Caco-2 (cell line): ENCODE measurements around the gene EDN2. TPM values are rescaled to one million over a fixed set of nuclear protein-coding genes. Genes with fewer than 3 reads are reported as not detected.

ENCODE experiments used
- BruUV-seq: library from RNA; stranded (reverse); fragments of 400-500 nt; replicated peaks from 2 replicates; lab custom pipeline; 2021; lab: Mats Ljungman, UMichigan
- CTCF ChIA-PET: fragments of 300-600 bp; sonication (Branson Sonifier 250); formaldehyde crosslinking; loops from one replicate; lab custom pipeline; 2022; ENCODE audit warnings: antibody characterized with exemption; lab: Charles Lee
- POLR2A ChIA-PET: fragments of 300-600 bp; sonication (Branson Sonifier 250); formaldehyde crosslinking; loops from one replicate; lab custom pipeline; 2022; ENCODE audit warnings: antibody characterized with exemption; lab: Charles Lee
- DNase-seq, 2 experiments: peaks; one replicate each; pipeline versions ENCODE4 v3.0.0 to v3.0.0-alpha.2; 2020 to 2022
- H3K27me3 ChIP-seq: replicated peaks from 2 replicates; pipeline ENCODE4 v1.6.0; 2011; ENCODE audit warnings: low read length; ENCODE audit not compliant: control insufficient read depth, insufficient read depth
- H3K36me3 ChIP-seq: 2 replicates; pipeline ENCODE4 v1.5.1; 2011; ENCODE audit warnings: low read length; ENCODE audit not compliant: control insufficient read depth, insufficient read depth
- H3K4me1 ChIP-seq: fragments of 250-450 bp; sonication (Bioruptor Pico); 2 replicates; pipeline ENCODE4 v1.5.1; 2020; ENCODE audit warnings: mild to moderate bottlenecking
- H3K4me3 ChIP-seq: 2 replicates; pipeline ENCODE4 v1.5.1; 2011; ENCODE audit warnings: low read depth, mild to moderate bottlenecking, control low read depth, low read length
- H3K9me3 ChIP-seq: fragments of 250-450 bp; sonication (Bioruptor Pico); 2 replicates; pipeline ENCODE4 v1.5.1; 2020; ENCODE audit warnings: mild to moderate bottlenecking, moderate library complexity
- H3K27ac Mint-ChIP-seq: one replicate; pipeline ENCODE4 v1.8.0; 2022; ENCODE audit warnings: mixed read lengths; ENCODE audit not compliant: unreplicated experiment
- H3K27me3 Mint-ChIP-seq: one replicate; pipeline ENCODE4 v1.8.0; 2022; ENCODE audit warnings: mixed read lengths; ENCODE audit not compliant: insufficient read depth, unreplicated experiment
- H3K36me3 Mint-ChIP-seq: one replicate; pipeline ENCODE4 v1.8.0; 2022; ENCODE audit warnings: mild to moderate bottlenecking, mixed read lengths; ENCODE audit not compliant: insufficient read depth, unreplicated experiment
- H3K4me1 Mint-ChIP-seq: one replicate; pipeline ENCODE4 v1.8.0; 2022; ENCODE audit warnings: low read depth, mixed read lengths; ENCODE audit not compliant: unreplicated experiment
- H3K4me3 Mint-ChIP-seq: one replicate; pipeline ENCODE4 v1.8.0; 2022; ENCODE audit warnings: mild to moderate bottlenecking, moderate library complexity, mixed read lengths; ENCODE audit not compliant: unreplicated experiment
- H3K9me3 Mint-ChIP-seq: one replicate; pipeline ENCODE4 v1.8.0; 2022; ENCODE audit warnings: mixed read lengths; ENCODE audit not compliant: unreplicated experiment
- CTCF ChIP-seq, 2 experiments: fragments of 200-600 bp in 1 of 2; IDR thresholded peaks; 1 replicate in 1 of 2; 2 replicates in 1 of 2; pipeline versions ENCODE4 v1.5.1 to v1.8.0; 2011 to 2022; ENCODE audit warnings: antibody characterized with exemption in 1 of 2, control low read depth in 1 of 2, inconsistent platforms in 1 of 2, low read depth in 1 of 2, low read length in 1 of 2, mild to moderate bottlenecking in 1 of 2, moderate library complexity in 1 of 2; ENCODE audit not compliant: insufficient read depth in 1 of 2, severe bottlenecking in 1 of 2, unreplicated experiment in 1 of 2
- intact Hi-C: fragments of 100-400 bp; cut with micrococcal nuclease; formaldehyde crosslinking; loops from one replicate; pipeline ENCODE4 v1.10.0; 2022; ENCODE audit not compliant: unreplicated experiment
- total RNA-seq: library from RNA; stranded (reverse); gene quantifications from 2 replicates; pipeline ENCODE4 v1.2.3, GENCODE V29; 2022

EDN2 gene
- total RNA-seq, 1 experiment from 2014 or later, result not detected

- no peaks in the 10 kb centered on the region for H3K4me1 Mint-ChIP-seq
- Histone ChIP-seq H3K9me3 (no peaks in the 10 kb centered on the region), H3K27me3 (no peaks in the 10 kb centered on the region), H3K4me1 (0 out of 2 replicates have a peak, but pooled peaks cover 7% of the 10 kb centered on the region), H3K4me3 (no peak overlapping the region), H3K36me3 (no peaks in the 10 kb centered on the region)
- no peak for DNase-seq
- no TSS peak for BruUV-seq
- no peak overlapping the region for H3K4me3 Mint-ChIP-seq
- H3K27me3 Mint-ChIP-seq, result no peaks in the 10 kb centered on the region
- CTCF ChIA-PET, result interaction anchor here (0.6 kb wide), 1 partner anchor 328 kb away, joined by 3 read pairs; no protein-coding TSS in a partner anchor
- POLR2A ChIA-PET, result no interaction called here
- intact Hi-C loops, result no loop called here
- TF ChIP-seq CTCF (IDR thresholded peaks at IDR 0.05; ENCODE audit: insufficient read depth in 1 of 2, low read depth in 1 of 2, low read length in 1 of 2, severe bottlenecking in 1 of 2, unreplicated experiment in 1 of 2), result no peak
- no peaks in the 10 kb centered on the region for H3K36me3 Mint-ChIP-seq
- no peaks in the 10 kb centered on the region for H3K9me3 Mint-ChIP-seq
- H3K27ac Mint-ChIP-seq, result no peak overlapping the region
Measured at GRCh38 chr1:41475859-41476567, 8.5 kb downstream of the EDN2 start.

GRCh38 chr1:41475346-41475745, 9.1 kb downstream of the EDN2 start:
- no peak overlapping the region for H3K4me3 ChIP-seq
- H3K4me1 ChIP-seq, result 0 out of 2 replicates have a peak, but pooled peaks cover 7% of the 10 kb centered on the region
- ChIA-PET CTCF (no interaction called here), POLR2A (no interaction called here)
- H3K36me3 ChIP-seq, result no peaks in the 10 kb centered on the region
- Mint-ChIP-seq H3K36me3 (no peaks in the 10 kb centered on the region), H3K9me3 (no peaks in the 10 kb centered on the region), H3K27me3 (no peaks in the 10 kb centered on the region), H3K27ac (no peak overlapping the region), H3K4me1 (no peaks in the 10 kb centered on the region), H3K4me3 (no peak overlapping the region)
- no peaks in the 10 kb centered on the region for H3K27me3 ChIP-seq
- no peak for TF ChIP-seq CTCF (IDR thresholded peaks at IDR 0.05; ENCODE audit: insufficient read depth in 1 of 2, low read depth in 1 of 2, low read length in 1 of 2, severe bottlenecking in 1 of 2, unreplicated experiment in 1 of 2)
- no peak for DNase-seq
- no peaks in the 10 kb centered on the region for H3K9me3 ChIP-seq
- intact Hi-C loops, result no loop called here
- BruUV-seq, result no TSS peak

GRCh38 chr1:41474490-41475271, 9.8 kb downstream of the EDN2 start:
- POLR2A ChIA-PET, result no interaction called here
- CTCF ChIA-PET, result no interaction called here

More at GRCh38 chr1:41474490-41475271, 9.8 kb downstream of the EDN2 start:
- no peak for DNase-seq
- no peaks in the 10 kb centered on the region for H3K9me3 Mint-ChIP-seq
- no peaks in the 10 kb centered on the region for H3K36me3 Mint-ChIP-seq
- Histone ChIP-seq H3K4me3 (no peak overlapping the region), H3K4me1 (0 out of 2 replicates have a peak, but pooled peaks cover 7% of the 10 kb centered on the region), H3K27me3 (no peaks in the 10 kb centered on the region), H3K36me3 (no peaks in the 10 kb centered on the region), H3K9me3 (no peaks in the 10 kb centered on the region)
- intact Hi-C loops, result no loop called here
- no peak for TF ChIP-seq CTCF (IDR thresholded peaks at IDR 0.05; ENCODE audit: insufficient read depth in 1 of 2, low read depth in 1 of 2, low read length in 1 of 2, severe bottlenecking in 1 of 2, unreplicated experiment in 1 of 2)
- no TSS peak for BruUV-seq
- no peak overlapping the region for H3K4me3 Mint-ChIP-seq
- no peak overlapping the region for H3K27ac Mint-ChIP-seq
- no peaks in the 10 kb centered on the region for H3K4me1 Mint-ChIP-seq
- no peaks in the 10 kb centered on the region for H3K27me3 Mint-ChIP-seq
